HG03095 (cell line): Measurements from ENCODE around the gene OPN4.
A peak's percentile ranks its signal among the peaks of the same experiment; 100 is the strongest.
"Not testable (repeated sequence)": the region's sequence is repeated elsewhere in the genome, so short reads cannot be mapped to it uniquely, and the experiment has no call there.

Experiments used
- ATAC-seq: cut with Tn5 transposase; IDR thresholded peaks from one replicate; pipeline ENCODE4 v1.9.1; 2021; ENCODE audit warnings: moderate library complexity; ENCODE audit not compliant: unreplicated experiment

OPN4 gene

GRCh38 chr10:86654411-86655172 lies at the start of gene OPN4:
OPN4 (plus strand) TSS chr10:86654547; CDS start chr10:86654784, 237 bp downstream.
- ATAC-seq, result no peak

- no peak for ATAC-seq
These were observed 46.7 kb upstream of the OPN4 start for GRCh38 chr10:86607674-86608073.

GRCh38 chr10:86609920-86610319 lies 44.4 kb upstream of the OPN4 start:
- ATAC-seq, result no peak

- no peak for ATAC-seq
These were observed 43.0 kb upstream of the OPN4 start for GRCh38 chr10:86611386-86611785.

GRCh38 chr10:86613096-86613495 lies 41.3 kb upstream of the OPN4 start:
- no peak for ATAC-seq

- ATAC-seq, result no peak
These were observed 40.4 kb upstream of the OPN4 start for GRCh38 chr10:86613905-86614304.

GRCh38 chr10:86614853-86615252 lies 39.5 kb upstream of the OPN4 start:
- ATAC-seq, result no peak

- ATAC-seq, result not testable (repeated sequence)
These were observed 37.1 kb upstream of the OPN4 start for GRCh38 chr10:86617278-86617677.

GRCh38 chr10:86628311-86628710 lies 26.0 kb upstream of the OPN4 start:
- ATAC-seq, result no peak

- ATAC-seq, result no peak
These were observed 24.3 kb upstream of the OPN4 start for GRCh38 chr10:86630079-86630478.

GRCh38 chr10:86632009-86632800 lies 22.1 kb upstream of the OPN4 start:
- ATAC-seq, result no peak

GRCh38 chr10:86632951-86633350 lies 21.4 kb upstream of the OPN4 start:
- no peak for ATAC-seq

- ATAC-seq, result no peak
These were observed 18.9 kb upstream of the OPN4 start for GRCh38 chr10:86635402-86635801.

GRCh38 chr10:86636311-86636710 lies 18.0 kb upstream of the OPN4 start:
- ATAC-seq, result no peak

- no peak for ATAC-seq
These were observed 12.3 kb upstream of the OPN4 start for GRCh38 chr10:86642021-86642420.

GRCh38 chr10:86642499-86642898 lies 11.8 kb upstream of the OPN4 start:
- ATAC-seq, result no peak

- peak; percentile 39 for ATAC-seq
These were observed 10.1 kb upstream of the OPN4 start for GRCh38 chr10:86644152-86644793.

- peak; percentile 17 for ATAC-seq
These were observed 9.4 kb upstream of the OPN4 start for GRCh38 chr10:86644794-86645445.

- not testable (repeated sequence) for ATAC-seq
These were observed 8.7 kb upstream of the OPN4 start for GRCh38 chr10:86645621-86646165.

GRCh38 chr10:86646532-86646931 lies 7.8 kb upstream of the OPN4 start:
- no peak for ATAC-seq

GRCh38 chr10:86646933-86647332 lies 7.4 kb upstream of the OPN4 start:
- ATAC-seq, result no peak
